ENCODE results near the gene IL6.
"Not testable (repeated sequence)": the region's sequence is repeated elsewhere in the genome, so short reads cannot be mapped to it uniquely, and the experiment has no call there.

The IL6 gene

DNA sequence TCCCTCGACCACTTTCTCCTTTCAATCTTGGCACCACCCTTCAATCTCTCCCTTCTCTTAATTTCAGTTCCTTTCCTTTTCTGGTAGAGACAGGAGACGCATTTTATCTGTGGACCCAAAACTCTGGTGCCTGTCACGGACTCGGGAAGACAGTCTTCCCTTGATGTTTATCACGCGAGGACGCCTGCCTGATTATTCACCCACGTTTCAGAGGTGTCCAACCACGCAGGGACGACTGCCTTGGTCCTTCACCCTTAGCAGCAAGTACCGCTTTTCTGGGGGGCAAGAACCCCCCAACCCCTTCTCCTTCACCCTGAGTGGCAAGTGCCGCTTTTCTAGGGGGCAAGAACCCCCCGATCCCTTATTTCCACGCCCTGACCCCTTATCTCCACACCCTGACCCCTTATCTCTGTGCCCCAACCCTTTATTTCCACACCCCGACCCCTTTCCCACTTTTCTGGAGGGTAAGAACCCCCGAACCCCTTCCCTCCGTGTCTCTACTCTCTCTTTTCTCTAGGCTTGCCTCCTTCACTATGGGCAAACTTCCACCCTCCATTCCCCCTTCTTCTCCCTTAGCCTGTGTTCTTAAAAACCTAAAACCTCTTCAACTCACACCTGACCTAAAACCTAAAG lies 22.9 kb upstream of the IL6 start:
- DNase-seq (ENCODE audit: low spot score) = not testable (repeated sequence)

DNA sequence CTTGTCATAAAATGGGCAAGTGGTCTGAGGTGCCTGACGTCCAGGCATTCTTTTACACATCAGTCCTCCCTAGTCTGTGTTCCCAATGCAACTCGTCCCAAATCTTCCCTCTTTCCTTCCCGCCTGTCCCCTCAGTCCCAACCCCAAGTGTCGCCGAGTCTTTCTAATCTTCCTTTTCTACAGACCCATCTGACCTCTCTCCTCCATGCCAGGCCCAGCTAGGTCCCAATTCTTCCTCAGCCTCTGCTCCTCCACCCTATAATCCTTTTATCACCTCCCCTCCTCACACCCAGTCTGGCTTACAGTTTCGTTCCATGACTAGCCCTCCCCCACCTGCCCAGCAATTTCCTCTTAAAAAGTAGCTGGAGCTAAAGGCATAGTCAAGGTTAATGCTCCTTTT lies 22.3 kb upstream of the IL6 start:
- DNase-seq (ENCODE audit: low spot score) = not testable (repeated sequence)

DNA sequence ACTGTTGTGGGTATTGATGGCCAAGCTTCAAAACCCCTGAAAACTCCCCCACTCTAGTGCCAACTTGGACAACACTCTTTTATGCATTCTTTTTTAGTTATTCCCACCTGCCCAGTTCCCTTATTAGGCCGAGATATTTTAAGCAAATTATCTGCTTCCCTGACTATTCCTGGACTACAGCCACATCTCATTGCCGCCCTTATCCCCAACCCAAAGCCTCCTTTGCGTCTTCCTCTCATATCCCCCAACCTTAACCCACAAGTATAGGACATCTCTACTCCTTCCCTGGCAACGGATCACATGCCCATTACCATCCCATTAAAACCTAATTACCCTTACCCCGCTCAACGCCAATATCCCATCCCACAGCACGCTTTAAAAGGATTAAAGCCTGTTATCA lies 21.1 kb upstream of the IL6 start:
- not testable (repeated sequence) for DNase-seq (ENCODE audit: low spot score)

DNA sequence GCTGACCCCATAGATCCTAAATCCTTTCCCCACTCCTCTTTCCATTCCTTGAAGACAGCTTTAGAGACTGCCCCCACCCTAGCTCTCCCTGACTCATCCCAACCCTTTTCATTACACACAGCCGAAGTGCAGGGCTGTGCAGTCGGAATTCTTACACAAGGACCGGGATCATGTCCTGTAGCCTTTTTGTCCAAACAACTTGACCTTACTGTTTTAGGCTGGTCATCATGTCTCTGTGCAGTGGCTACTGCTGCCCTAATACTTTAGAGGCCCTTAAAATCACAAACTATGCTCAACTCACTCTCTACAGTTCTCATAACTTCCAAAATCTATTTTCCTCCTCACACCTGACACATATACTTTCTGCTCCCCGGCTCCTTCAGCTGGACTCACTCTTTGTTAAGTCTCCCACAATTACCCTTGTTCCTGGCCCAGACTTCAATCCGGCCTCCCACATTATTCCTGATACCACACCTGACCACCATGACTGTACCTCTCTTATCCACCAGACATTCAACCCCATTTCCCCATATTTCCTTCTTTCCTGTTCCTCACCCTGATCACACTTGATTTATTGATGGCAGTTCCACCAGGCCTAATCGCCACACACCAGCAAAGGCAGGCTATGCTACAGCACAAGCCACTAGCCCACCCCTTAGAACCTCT lies 19.8 kb upstream of the IL6 start:
- DNase-seq (ENCODE audit: low spot score) = not testable (repeated sequence)

DNA sequence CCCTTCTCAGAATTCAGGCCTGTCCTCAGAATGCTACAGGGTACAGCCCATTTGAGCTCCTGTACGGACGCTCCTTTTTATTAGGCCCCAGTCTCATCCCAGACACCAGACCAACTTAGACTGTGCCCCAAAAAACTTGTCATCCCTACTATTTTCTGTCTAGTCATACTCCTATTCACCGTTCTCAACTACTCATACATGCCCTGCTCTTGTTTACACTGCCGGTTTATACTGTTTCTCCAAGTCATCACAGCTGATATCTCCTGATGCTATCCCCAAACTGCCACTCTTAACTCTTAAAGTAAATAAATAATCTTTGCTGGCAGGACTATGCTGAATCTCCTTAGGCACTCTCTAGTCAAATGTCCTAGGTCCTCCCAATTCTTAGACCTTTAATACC lies 18.8 kb upstream of the IL6 start:
- not testable (repeated sequence) for DNase-seq (ENCODE audit: low spot score)

DNA sequence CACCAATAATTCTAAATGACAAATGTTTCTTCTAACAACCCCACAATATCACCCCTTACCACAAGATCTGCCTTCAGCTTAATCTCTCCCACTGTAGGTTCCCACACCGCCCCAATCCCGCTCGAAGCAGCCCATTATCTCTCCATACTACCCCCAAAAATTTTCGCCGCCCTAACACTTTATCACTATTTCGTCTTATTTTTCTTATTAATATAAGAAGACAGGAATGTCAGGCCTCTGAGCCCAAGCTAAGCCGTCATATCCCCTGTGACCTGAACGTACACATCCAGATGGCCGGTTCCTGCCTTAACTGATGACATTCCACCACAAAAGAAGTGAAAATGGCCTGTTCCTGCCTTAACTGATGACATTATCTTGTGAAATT lies 18.3 kb upstream of the IL6 start:
- DNase-seq (ENCODE audit: low spot score) = not testable (repeated sequence)

DNA sequence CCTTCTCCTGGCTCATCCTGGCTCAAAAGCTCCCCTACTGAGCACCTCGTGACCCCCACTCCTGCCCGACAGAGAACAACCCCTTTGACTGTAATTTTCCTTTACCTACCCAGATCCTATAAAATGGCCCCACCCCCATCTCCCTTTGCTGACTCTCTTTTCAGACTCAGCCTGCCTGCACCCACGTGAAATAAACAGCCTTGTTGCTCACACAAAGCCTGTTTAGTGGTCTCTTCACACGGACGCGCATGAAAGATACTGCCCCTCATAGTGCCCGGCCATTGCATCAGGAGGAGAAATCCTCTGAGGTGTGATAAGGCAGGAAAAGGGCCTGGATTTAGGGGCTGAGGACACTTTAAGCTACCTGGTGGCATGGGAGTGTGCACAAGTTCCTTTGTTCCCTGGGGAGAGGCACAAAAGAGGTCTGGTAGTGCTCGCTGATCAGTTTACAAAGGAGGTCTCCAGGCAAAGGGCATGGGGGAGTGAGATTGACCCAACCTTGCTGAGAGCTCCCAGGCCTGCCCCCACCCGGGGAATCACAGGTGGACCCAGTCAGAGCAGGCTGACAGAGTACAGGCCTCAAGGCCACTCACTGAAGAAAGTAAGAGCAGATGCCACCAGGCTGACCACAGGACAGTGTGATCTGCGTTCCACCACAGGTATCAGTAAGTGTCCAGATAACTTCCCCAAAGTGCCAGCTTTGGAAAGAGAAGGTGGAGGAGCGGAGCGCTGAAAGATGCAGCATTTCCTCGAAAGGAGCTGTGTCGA lies 17.8 kb upstream of the IL6 start:
- DNase-seq (ENCODE audit: low spot score) = not testable (repeated sequence)

DNA sequence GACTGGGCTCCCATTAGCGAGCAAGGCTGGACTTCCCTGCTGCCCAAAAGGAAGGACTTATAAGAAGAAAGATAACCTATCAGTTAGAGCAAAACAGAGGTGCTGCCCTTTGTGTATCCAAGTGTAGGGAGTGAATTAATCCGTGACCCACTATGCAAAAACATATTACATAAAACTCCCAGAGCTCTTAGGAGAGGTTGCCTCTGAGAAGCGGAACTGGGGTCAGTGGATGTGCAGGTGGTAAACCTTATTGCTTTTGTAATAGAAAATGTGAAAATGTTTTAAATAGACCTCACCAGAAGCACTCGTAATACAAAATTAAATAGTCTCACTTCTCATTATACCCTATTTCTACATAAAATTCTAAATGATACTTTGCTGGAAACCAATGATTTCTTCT lies 17.1 kb upstream of the IL6 start:
- DNase-seq (ENCODE audit: low spot score) = no peak

DNA sequence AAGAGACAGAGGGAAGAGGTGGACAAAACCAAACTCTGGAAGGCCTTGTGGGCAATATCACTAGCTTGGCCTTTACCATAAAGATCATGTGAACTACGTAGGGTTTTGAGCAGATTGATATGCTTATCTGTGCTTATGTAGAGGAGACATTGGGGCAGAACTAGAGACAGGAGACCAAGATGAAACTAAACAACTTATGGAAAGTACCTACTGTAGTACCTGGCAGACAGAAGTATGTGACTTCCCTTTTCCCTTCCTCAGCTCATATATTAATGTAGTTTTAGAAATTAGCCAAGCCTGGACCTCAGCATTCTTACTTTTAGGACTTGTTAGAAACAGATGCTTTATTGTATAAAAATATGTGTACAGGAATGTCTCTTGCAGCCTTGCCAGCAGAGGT lies 14.0 kb upstream of the IL6 start:
- DNase-seq (ENCODE audit: low spot score) = no peak

DNA sequence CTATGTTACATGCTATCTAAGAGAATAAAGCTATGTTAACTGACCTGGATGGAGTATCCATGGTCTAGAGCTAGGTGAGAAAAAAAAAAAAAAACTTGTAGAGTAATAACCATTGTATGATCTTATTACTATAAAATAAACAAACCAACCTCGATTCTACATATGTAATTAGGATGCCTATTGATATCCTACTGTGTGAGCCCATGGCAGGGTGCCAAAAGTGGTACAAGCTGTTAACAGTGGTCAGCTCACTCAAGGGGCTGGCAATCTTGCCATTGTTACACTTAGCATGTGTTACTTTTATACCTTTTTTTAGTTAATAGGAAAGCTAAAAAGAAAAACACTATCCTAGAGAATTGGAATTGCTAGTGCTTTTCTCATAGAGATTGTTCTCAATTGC lies 13.5 kb upstream of the IL6 start:
- no peak for DNase-seq (ENCODE audit: low spot score)

DNA sequence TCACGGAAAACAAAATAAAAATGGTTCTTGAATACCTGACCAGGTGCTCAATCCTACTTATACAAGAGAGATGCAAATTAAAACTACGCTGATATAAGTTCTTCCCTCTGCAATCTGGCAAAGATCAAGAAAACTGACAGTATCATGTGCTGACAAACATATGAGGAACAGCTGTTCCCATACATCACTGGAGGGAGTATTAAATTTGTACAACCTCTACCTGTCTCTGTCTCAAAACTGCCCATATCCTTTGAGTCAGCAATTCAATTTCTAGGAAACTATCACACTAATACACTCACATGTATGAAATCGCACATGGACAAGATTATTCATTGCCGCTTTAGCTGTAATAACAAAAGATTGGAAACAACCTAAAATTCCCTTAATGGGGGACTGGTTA lies 11.0 kb upstream of the IL6 start:
- no peak for DNase-seq (ENCODE audit: low spot score)

DNA sequence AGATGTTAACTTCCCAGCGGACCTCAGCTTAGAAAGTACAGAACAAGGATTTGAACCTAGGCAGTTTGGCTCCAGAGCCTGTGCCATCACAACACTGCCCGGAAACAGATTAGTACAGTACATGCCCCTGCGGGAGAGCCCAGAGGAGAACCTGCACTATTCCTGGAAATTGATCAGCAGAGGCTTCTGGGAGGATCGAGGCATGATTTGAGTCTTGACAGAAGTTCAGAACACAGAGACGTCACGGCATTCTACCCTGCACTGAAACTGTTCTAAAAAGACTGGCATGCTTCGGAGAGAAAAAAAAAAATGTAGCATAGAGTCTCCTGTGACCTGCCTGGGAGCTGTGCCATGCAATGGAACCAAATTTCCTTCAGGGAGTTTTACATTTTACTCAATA lies 9.2 kb upstream of the IL6 start:
- DNase-seq (ENCODE audit: low spot score) = no peak

DNA sequence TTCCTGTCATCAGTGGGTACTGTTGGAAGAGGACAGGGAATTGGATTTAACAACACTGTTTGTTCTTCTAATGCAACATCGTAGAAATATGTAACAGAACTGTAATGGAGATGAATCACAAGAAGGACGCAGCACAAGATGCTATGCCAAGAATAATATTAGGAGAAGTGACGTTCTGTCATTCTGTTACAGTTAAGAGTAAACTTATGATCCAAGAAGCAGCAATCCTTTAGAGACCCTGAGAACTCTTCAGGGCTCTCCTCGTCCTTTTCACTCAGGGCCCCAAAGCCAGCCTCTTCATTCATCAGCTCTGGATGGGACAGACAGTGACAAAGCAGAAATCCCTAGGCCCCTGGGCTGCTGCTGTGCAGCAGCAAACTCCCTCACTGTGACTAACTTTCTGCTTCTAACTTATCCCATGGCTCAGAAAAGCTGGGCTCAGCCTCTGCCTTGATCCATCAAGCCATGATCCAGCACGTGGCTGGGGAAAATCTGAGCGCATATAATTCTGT lies 8.7 kb upstream of the IL6 start:
- DNase-seq (ENCODE audit: low spot score) = peak; percentile 71

DNA sequence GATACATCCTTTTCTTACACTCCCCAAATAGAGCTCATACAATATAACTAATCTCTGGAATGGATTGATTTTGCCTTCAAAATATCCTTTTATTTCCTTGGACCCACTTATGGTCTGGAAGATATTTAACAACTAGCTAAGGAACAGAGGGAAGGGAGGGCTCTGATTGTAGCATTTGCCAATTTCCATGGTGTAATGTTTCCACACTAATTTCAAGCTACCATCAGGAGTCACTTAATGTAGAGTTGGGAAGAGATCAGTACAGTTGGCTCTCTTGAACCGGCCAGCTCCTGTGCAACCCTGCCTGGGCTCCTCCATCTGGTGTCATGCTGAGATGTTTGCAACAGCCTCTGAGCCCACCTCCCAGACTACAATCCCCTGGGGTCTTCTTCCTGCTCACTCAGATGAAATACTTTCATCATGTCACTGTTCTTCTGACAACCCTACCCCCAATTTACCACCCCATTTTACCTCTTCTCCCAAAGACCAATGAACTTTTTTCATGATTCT lies 8.0 kb upstream of the IL6 start:
- DNase-seq (ENCODE audit: low spot score) = no peak

DNA sequence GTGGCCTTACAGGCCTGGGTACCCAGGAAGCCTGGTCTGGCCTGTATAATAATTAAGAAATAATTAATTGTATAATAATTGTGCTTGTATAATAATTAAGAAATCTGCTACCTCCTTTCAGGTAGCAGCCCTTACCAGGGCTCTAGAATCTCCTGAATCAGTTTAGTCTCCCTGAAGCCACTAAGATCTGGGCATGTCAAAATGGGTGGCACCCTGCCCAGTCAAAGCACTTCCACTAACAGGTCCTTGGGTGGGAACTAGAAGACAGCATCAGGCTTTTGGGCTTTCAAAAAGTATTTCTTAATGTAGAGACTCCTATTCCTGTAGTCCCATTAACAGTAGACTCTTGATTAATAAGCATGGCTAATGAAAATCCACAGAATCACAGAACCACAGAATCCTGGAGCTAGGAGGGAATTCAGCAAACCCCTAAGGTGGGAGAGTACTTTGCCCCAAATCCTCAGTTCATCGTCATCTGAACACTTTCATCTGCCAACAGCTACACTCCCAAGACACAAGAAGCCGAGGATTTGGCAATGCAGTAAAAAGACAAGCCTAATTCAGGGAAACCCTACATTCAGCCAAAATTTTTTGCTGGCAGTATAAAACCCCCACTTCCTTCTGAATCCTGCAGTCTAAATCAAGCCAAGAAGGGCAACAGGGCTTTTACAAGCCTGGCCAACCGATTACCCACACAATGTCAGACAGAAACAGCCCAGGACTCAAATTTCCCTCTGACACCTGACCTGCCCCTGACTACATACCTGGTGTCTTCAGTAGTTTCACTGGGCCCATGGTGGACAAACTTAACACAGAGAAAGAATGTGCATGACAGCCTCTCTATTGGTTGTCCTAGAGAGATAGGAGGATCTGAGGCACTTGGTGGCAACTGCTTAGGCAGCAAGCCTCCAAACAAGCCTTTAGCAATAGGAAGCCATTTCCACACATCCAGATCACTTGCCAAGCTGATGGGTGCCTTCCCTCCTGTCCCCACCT lies 5.9 kb upstream of the IL6 start:
- DNase-seq (ENCODE audit: low spot score) = no peak

DNA sequence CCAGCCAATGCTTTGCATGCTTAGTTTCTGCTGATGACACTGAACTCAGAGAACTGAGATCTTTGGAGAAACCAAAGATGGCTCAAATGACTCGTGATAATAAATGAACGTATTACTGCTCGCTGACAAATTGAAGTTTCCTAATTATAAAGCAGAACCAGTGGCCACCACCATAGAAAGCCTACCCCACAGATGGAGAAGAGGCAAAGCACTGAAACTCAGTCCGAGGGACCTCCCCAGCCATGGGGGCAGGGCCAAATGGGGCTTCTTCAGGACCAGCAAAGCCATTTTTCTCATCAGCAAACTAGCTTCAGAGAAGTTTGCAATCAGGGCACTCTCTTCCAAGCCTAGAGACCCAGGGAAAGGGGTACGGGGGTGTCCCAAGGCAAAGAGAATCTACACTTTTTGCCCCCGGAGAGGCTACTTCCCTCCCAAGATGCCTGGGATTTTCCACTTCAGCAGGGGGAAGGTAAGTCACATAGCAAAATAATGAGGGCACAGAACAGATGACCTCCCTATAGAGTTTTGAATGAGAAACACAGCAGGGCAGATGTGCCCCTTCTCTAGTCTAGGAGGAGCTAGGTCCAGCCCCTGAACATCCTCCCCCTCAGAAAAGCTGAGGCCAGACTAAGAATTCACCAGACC lies 4.3 kb upstream of the IL6 start:
- no peak for DNase-seq (ENCODE audit: low spot score)

DNA sequence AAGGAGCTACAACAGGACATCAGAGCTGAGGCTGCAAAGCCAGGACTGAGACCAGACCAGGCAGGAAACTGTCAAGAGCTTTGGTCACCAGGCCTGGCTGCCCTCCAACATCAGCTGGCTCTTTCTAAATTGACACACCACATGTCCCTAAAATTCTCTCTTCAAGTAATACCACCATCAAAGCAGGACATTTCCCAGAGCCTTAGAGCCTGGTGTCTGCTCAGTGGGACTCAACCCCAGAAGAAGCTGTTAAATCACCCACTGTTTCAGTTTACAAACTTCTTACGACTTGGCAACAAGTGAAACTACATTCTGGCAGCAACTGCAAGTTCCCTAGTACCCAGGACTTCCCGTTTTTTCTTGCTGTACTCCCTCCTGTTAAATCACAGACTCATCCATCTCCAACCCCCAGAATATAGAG lies 3.8 kb upstream of the IL6 start:
- DNase-seq (ENCODE audit: low spot score) = no peak

DNA sequence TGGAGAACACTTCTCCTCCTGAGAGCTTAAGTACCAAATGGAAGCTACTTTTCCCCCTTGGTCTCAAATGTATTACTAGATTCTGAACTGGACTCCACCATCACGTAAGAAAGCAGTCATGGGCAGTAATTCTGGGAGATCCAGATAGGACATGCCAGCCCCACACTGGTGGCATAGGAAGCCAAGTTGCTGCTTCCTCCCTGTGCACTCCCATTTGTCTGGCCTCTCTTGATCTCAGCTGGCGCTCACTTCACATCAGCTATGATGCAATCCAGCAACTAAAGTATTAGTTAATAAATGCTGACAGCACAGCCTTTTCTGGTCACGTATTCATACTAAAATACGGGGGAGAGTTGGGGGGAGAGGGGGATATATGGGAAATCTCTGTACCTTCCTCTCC lies 3.4 kb upstream of the IL6 start:
- no peak for DNase-seq (ENCODE audit: low spot score)

DNA sequence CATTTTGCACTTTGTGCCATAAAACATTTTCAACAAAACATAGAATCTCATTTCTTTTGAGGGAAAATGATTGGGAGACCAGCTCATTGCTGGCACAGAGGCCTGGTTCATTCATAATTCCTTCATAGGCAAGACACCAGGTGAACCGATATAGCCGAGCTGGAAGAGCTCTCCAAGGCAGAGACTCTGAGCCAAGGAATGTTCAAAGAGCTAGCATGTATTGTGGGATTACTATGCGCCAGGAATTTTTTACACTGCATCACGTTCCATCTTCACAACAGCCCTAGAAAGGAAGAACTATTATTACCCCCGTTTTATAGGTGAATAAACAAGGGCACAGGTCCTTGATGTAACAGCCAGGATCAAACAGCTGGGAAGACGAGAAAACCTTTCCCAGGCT lies 2.1 kb upstream of the IL6 start:
- DNase-seq (ENCODE audit: low spot score) = no peak

DNA sequence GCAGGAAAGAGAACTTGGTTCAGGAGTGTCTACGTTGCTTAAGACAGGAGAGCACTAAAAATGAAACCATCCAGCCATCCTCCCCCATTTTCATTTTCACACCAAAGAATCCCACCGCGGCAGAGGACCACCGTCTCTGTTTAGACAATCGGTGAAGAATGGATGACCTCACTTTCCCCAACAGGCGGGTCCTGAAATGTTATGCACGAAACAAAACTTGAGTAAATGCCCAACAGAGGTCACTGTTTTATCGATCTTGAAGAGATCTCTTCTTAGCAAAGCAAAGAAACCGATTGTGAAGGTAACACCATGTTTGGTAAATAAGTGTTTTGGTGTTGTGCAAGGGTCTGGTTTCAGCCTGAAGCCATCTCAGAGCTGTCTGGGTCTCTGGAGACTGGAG lies 1.4 kb upstream of the IL6 start:
- no peak for DNase-seq (ENCODE audit: low spot score)

DNA sequence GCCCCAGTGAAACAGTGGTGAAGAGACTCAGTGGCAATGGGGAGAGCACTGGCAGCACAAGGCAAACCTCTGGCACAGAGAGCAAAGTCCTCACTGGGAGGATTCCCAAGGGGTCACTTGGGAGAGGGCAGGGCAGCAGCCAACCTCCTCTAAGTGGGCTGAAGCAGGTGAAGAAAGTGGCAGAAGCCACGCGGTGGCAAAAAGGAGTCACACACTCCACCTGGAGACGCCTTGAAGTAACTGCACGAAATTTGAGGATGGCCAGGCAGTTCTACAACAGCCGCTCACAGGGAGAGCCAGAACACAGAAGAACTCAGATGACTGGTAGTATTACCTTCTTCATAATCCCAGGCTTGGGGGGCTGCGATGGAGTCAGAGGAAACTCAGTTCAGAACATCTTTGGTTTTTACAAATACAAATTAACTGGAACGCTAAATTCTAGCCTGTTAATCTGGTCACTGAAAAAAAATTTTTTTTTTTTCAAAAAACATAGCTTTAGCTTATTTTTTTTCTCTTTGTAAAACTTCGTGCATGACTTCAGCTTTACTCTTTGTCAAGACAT lies 574 bp upstream of the IL6 start:
- peak; percentile 64 for DNase-seq (ENCODE audit: low spot score)

Data from GM03348 (cell line).